Measurements from ENCODE around the gene TMEM35A. TPM values are rescaled to one million over a fixed set of nuclear protein-coding genes. Genes with fewer than 3 reads are reported as not detected.

The TMEM35A gene
- total RNA-seq, 2 experiments from 2014 or later: not detected

DNA sequence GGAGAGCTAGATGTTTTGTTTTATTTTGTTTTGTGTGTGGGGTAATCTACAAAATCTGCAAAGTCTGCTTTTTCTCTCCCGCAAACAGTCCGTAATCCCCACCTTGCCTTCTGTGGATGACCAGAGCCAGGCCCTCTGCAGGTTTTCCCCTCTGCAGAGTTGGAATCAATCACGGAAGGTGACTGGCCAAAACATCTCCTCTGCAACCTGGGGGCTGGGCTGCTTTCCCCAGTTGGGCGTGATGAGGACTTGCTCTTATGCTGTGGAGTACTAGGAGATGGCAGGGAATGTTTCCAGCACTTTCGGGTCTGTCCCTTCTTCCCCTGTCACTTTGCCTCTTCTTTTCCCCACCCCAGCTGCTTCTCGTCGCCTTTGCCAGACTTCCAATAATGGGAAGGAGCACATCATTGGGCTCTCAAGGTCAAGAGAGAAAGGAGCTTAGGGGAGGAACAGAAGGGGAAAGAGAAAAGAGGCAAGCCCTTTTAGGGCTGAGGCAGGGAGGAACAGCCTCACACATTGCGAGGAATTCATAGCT, 1.1 kb downstream of the TMEM35A start:
- DNase-seq (no peak), ATAC-seq (no peak)
- intact Hi-C loops (cut with micrococcal nuclease): no loop called here
- peaks cover 12% of the 10 kb centered on the region for H3K27me3 Mint-ChIP-seq
- H3K4me3 Mint-ChIP-seq: no peak overlapping the region
- ChIA-PET POLR2A (interaction anchor here (0.6 kb wide), 1 partner anchor 113 kb away, joined by 3 read pairs; no protein-coding TSS in a partner anchor), CTCF (no interaction called here)
- no peaks in the 10 kb centered on the region for H3K9me3 Mint-ChIP-seq
- TF ChIP-seq, protein P1, sequence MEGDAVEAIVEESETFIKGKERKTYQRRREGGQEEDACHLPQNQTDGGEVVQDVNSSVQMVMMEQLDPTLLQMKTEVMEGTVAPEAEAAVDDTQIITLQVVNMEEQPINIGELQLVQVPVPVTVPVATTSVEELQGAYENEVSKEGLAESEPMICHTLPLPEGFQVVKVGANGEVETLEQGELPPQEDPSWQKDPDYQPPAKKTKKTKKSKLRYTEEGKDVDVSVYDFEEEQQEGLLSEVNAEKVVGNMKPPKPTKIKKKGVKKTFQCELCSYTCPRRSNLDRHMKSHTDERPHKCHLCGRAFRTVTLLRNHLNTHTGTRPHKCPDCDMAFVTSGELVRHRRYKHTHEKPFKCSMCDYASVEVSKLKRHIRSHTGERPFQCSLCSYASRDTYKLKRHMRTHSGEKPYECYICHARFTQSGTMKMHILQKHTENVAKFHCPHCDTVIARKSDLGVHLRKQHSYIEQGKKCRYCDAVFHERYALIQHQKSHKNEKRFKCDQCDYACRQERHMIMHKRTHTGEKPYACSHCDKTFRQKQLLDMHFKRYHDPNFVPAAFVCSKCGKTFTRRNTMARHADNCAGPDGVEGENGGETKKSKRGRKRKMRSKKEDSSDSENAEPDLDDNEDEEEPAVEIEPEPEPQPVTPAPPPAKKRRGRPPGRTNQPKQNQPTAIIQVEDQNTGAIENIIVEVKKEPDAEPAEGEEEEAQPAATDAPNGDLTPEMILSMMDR (IDR thresholded peaks at IDR 0.05): no peak
- H3K4me1 Mint-ChIP-seq (ENCODE audit: low read depth): peaks cover 4% of the 10 kb centered on the region
- H3K36me3 Mint-ChIP-seq (ENCODE audit: low read depth): no peaks in the 10 kb centered on the region
- no peak overlapping the region for H3K27ac Mint-ChIP-seq

DNA sequence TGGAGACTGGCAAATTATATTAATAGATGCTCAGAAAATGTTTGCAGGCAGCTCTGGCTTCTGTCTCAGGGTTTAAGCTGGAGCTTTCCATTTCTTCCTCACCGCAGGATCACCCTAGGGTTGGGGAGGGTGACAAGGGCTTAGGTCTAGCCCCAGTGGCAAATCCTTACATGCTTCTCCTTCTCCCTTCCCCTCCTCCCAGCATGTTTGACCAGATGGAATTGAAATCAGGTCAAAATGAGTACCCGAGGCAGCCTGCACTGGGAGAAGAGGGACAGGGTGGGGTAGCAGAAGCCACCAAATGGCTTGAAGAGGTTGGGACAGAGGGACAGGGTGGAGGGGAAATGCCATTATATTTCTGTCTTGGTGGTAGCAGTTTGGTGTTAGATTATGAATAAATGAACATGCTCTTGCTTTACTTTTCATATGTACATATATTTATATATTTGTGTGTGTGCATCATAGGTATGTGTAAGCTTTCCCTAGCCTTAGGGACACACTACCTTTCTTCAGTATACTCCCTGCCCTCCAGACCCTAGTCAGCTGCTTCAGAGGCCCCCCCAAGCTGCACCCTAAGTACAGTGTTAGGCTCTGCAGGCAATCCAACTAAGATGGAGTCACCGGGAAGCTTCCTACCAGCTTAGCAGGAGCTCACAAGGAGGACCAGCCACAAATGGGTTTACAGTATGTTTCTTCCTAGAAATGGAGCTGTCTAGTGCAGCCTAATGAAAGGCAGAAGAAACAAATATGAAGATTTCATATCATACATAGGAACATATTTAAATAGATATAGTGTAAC, 1.8 kb downstream of the TMEM35A start:
- POLR2A ChIA-PET: interaction anchor here (0.6 kb wide), 1 partner anchor 113 kb away, joined by 3 read pairs; no protein-coding TSS in a partner anchor
- intact Hi-C loops (cut with micrococcal nuclease): no loop called here

DNA sequence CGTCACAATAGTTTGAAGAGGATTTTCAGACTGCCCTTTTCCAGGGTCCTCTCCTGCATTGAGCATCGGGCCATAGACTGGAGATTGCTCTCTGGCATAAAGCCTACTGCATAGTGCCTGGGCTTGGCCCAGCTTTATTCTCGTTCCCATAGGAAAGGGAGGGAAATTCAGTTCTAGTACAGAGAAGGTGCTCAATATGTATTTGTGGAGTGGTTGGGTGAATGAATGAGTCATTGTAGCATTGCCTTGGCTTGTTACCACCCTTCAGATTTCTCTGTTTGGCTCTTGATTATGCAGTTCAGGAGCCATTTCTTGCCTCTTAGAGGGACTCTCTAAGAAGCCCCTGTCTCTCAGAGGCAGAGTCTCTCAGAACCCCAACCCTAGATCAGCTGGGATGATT, 2.6 kb downstream of the TMEM35A start:
- TF ChIP-seq, protein P1 (IDR thresholded peaks at IDR 0.05): no peak
- no peak for ATAC-seq
- Mint-ChIP-seq H3K27me3 (peaks cover 12% of the 10 kb centered on the region), H3K4me3 (no peak overlapping the region), H3K27ac (no peak overlapping the region), H3K36me3 (ENCODE audit: low read depth) (no peaks in the 10 kb centered on the region), H3K9me3 (no peaks in the 10 kb centered on the region), H3K4me1 (ENCODE audit: low read depth) (peaks cover 4% of the 10 kb centered on the region)
- DNase-seq: no peak
- ChIA-PET CTCF (no interaction called here), POLR2A (no interaction called here)
- intact Hi-C loops (cut with micrococcal nuclease): no loop called here

More for the DNA sequence above, 1.8 kb downstream of the TMEM35A start:
- Mint-ChIP-seq H3K36me3 (ENCODE audit: low read depth) (no peaks in the 10 kb centered on the region), H3K4me3 (no peak overlapping the region), H3K27ac (no peak overlapping the region), H3K4me1 (ENCODE audit: low read depth) (peaks cover 4% of the 10 kb centered on the region), H3K9me3 (no peaks in the 10 kb centered on the region), H3K27me3 (peaks cover 12% of the 10 kb centered on the region)
- no peak for DNase-seq
- CTCF ChIA-PET: no interaction called here
- no peak for ATAC-seq
- TF ChIP-seq, protein P1 (IDR thresholded peaks at IDR 0.05): no peak

DNA sequence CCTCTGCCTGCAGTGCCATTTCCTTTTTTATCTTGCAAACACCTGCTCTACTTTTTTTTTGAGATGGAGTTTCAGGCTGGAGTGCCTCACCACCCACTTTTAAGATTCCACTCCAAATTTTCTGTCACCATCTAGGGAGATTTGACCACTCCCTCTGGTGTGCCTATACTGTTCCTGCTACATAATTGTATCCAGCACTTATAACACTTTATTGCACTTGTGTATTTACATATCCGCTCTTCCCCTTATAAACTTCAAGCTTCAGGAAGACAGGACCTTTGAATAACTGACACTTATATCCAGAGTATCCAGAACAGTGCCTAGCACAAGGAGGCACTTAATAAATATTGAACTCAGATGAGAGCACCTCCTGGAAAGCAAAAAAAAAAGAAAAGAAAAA, 13.1 kb downstream of the TMEM35A start:
- ChIA-PET POLR2A (no interaction called here), CTCF (no interaction called here)
- no peaks in the 10 kb centered on the region for H3K9me3 Mint-ChIP-seq
- TF ChIP-seq, protein P1 (IDR thresholded peaks at IDR 0.05): no peak
- intact Hi-C loops (cut with micrococcal nuclease): no loop called here
- no peak overlapping the region for H3K4me3 Mint-ChIP-seq
- peaks cover 2% of the 10 kb centered on the region for H3K4me1 Mint-ChIP-seq (ENCODE audit: low read depth)
- DNase-seq (no peak), ATAC-seq (no peak)
- H3K36me3 Mint-ChIP-seq (ENCODE audit: low read depth): no peaks in the 10 kb centered on the region
- no peaks in the 10 kb centered on the region for H3K27me3 Mint-ChIP-seq
- H3K27ac Mint-ChIP-seq: no peak overlapping the region

All from activated CD8-positive, alpha-beta T cell treated with anti-CD3 and anti-CD28 coated beads for 36 hours (primary cell).